GM18870 (cell line): Measurements from ENCODE around the gene ATXN2.

Experiments used
- ATAC-seq: cut with Tn5 transposase; IDR thresholded peaks from one replicate; pipeline ENCODE4 v1.9.1; 2021; ENCODE audit warnings: moderate library complexity; ENCODE audit not compliant: unreplicated experiment

ATXN2 gene

DNA sequence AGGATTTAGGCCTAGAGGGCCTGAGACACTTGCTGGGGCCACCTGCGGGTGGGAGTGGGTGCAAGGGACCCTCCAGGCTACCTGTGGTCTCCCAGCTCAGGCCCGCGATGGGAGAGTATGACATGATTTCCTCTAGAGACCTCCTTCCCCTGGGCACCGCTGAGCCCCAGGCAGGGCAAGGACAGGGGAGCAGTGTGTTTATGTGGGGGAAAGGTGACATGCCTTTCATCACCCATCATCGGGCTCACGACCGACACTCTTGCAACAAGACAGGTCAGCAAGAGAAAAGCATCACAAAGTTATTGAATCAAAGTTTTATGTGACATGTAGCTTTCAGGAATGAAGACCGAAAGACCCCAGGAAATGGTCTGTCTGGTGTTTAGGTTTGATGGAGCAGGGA lies 173.5 kb downstream of the ATXN2 start:
- ATAC-seq: no peak

DNA sequence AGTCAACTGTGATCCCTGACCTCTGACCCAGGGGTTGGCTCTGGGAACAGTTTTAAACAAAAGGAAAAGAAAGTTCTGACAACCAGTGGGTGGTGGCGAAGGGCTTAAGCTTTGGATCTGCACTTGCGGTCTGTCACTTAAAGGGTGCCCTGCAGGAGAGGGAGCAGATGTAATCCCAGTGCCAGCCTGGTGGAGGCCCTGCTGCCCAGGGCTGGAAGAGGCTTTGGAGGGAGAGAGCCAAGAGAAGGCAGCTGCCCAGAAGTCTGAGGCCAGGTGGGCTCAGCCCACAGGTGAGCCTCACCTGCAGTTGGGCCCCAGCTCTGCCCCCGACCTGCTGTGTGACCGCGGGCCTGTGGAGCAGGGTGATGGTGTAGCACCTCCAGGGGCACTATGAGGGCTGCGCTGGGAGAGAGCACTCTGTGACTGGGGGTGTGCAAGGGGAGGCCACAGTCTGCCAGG lies 174.3 kb downstream of the ATXN2 start:
- no peak for ATAC-seq

DNA sequence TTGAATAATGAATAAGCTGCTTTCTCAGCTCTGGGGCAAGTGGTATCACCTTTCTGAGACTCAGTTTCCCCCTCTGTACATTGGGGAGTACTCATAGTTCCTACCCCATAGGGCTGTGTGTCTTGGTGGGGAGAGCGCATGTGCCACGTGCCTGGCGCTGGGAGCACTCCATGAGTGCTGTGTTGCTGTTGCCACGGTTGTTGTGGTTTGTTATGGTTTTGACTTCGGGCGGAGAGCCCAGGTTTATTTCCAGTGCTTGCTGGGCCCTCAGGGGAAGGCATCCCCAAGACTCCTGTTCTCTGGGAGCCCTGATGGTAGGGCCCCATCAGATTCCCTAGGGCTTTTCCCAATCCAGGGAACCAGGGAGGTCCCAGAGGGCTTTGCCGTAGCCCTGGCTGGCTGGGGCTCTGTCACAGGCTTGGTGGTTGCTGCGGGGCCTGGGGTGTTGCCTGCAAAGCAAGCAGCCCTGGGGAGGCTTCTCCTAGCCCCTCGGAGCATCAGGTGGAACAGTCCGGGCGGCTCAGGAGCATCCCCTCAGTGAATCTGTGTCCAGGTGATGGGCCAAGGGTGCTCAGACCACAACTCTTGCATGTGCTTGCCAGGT lies 174.8 kb downstream of the ATXN2 start:
- no peak for ATAC-seq

DNA sequence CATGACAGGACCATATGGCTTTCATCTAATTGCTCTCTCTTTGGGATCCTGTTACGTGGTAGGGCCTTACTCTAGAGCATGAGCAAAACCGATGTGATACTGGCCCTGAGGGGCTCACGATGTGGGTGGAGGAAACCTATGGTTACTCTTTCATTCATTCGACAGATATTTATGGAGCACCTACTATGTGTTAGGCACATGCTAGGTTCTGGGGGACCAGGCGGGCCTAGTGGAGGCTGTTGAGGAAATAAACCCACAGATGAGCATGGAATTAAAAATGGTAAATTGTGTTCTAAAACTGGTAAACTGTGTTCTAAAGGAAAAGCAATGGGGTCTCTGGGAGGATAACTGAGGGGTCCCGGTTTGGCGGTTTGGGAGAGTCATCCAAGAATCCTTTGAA lies 178.6 kb downstream of the ATXN2 start:
- ATAC-seq: no peak

DNA sequence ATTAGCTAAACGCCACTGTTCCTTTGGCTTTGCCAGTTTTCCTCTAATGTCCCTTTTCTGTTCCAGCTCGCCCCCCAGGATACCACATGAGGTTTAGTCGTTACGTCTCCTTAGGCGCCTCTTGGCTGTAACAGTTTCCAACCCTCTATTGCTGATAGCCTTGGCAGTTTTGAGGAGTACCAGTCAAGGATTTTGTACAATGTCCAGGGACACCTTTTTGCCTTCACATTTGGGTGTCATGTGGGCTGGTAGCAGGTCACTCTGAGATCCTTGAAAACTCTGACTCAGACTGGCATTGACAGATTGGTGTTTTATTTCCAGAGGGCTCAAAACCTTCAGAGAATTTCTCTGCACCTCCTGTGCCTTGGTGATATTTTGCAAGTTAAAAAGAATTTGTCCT lies 179.3 kb downstream of the ATXN2 start:
- no peak for ATAC-seq

DNA sequence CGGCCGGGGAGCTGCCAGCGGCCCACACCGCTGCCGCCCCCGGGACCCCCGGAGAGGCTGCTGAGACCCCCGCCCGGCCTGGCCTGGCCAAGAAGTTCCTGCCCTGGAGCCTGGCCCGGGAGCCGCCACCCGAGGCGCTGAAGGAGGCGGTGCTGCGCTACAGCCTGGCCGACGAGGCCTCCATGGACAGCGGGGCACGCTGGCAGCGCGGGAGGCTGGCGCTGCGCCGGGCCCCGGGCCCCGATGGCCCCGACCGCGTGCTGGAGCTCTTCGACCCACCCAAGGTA lies 180.6 kb downstream of the ATXN2 start:
- no peak for ATAC-seq

DNA sequence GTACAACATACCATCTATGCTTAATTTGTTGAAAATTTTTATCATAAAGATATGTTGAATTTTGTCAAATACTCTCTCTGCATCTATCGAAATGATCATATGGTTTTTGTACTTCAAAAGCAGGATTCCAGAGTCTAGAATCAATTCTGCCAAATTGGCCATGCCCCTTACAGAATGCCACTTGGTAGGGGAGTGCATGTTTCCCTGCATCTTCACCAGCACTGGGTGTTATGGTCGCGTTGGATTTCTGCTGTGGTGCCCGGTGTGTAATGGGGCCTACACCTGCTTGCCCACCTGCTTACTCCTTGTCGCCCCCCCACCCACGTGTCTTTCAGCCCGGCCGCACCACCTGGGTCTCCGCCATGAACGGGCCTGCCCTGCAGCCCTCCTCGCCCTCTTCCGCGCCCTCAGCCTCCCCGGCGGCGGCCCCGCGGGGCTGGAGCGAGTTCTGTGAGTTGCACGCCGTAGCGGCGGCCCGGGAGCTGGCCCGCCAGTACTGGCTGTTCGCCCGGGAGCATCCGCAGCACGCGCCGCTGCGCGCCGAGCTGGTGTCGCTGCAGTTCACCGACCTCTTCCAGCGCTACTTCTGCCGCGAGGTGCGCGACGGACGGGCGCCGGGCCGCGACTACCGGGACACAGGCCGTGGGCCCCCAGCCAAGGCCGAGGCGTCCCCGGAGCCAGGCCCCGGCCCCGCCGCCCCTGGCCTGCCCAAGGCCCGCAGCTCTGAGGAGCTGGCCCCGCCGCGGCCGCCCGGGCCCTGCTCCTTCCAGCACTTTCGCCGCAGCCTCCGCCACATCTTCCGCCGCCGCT lies 181.1 kb downstream of the ATXN2 start:
- ATAC-seq: no peak

DNA sequence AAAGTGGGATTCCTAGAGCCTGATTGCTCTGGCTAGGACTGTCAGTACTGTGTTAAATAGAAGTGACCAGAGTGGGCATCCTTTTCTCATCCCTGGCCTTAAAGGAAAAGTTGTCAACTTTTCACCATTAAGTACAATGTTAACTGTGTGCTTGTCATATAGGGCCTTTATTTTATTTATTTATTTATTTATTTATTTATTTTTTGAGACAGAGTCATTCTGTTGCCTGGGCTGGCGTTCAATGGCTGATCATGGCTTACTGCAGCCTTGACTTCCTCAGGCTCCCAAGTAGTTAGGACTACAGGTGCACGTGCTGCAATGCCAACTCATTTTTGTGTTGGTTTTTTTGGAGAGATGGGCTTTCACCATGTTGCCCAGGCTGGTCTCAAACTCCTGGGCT lies 181.8 kb downstream of the ATXN2 start:
- ATAC-seq: no peak

DNA sequence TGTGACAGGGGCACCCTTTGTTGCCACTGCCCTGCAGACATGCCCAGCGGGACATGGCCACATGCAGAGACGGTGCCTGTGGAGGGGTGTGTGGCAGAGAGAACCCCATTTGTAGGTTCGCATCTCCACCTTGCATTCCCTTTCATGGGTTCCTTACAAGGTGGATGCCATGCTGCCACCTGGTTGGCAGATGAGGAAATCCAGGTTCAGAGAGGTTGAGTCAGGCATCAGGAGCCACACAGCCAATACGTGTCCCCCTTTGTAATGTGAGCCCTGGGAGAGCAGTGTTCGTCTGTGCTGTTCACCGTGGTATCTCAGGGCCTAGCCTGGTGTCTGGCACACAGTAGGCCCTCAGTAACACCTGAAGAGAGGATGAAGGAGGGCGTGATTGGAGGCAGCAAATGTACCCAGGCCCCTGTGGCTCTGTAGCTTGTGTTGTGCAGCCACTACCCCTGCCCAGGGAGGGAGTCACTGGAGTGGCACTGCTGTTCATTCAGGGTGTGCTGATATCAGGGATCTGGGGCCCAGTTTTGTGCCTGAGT lies 184.3 kb downstream of the ATXN2 start:
- no peak for ATAC-seq

DNA sequence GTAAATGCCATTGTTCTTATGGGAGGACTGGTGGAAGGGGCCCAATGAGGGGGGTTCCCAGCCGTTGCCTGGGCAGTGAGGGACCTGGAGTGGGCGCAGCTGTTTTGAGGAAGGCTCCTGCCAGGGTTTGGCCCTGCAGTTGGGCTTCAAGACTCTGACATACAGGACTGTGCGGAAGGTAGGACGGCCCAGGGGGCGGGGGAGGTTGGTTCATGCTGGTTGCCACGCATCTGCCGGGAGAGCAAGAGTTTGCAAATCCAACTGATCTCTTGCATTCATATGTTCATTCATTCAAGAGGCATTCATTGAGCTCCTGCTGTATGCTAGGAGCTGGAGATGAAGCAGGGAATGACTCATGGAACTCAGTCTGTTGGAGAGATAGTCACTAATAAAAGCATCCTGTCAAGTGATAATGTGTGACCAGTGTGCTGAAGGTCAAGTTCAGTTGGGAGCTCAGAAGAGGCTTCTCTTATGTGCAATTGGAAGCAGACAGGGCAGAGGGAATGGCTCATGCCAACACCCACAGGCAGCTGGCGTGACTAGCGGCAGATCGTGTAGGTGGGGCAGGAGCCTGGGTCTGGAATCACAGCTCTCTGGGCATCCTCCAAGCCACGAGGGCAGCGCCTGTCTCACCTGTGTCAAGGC lies 185.6 kb downstream of the ATXN2 start:
- no peak for ATAC-seq

DNA sequence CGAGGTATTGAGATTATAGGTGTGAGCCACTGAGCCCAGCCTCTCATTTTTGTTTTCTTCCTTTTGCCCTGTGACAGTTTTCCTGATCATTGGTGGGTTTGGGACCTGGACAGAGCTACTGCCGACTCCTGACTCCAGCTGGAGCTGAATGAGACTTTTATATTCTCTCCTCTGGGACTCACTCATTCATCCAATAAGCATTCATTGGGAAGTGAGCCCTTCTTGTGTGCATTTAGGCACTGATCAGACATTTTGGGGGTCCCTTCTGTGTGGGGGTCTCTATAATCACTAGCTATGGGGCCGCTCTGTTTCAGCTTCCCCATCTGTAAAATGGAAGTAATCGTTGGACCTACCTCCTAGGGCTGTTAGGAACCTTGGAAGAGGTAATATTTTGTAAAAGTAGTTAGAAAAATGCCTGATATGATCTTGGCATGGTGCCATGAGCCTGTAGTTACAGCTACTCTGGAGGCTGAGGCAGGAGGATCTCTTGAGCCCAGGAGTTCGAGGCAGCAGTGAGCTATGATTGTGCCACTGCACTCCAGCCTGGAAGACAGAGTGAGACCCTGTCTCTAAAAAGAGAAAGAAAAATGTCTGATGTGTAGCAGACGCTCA lies 186.2 kb downstream of the ATXN2 start:
- no peak for ATAC-seq

DNA sequence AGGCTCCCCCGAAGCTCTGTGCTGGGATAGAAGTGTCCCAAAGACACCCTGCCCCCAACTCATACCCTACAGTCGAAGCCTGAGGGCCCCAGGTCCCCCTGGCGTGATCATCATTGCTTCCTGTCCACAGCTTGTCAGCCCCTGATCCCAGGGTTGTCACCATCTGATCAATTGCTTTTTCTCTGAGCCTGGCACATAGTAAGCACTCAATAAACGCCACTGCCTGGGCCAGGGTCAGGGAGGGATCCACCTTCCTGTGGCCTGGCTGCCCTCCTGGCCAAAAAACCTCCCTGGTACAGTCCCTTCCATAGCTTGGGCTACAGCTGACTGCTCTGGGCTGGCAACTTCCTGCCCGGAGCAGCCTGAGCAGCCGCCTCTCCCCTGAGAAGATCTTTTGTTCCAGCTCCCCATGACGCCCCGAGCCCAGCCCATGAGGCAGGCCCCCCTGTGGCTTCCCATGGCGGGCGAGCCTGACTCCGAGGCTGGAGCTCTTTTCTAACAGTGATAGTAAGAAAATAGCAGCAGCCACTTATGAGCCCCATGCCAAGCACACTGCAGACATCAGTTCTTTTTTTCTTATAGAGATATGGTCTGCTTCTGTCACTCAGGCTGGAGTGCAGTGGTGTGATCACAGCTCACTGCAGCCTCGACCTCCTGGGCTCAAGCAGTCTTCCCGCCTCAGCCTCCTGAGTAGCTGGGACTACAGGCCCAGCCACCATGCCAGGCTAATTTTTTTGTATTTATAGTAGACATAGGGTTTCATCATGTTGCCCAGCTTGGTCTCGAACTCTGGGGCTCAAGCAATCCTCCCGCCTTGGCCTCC lies 186.9 kb downstream of the ATXN2 start:
- no peak for ATAC-seq

DNA sequence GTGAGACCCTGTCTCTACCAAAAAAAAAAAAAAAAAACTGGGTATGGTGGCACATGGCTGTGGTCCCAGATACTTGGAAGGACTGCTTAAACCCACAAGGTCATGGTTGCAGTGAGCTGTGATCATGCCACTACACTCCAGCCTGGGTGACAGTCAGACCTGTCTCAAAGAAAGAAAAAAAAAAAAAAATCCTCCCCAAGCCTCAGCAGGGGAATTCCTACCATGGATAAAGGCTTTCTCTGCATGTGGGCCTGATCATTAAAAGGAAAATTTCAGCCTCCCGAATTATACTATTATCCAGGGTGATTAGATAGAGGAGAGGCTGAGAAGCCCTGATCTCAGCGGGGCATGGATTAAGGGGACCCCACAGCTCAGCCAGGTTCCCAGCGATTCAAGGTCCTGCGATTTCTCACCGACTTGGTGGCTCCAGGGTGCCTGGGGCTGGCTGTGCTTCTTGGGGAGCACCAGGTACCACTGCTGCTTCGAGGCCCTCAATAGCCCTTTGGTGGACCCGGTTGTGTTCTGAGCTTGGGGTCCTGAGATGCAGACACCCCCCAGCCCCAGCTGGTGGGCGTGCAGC lies 187.8 kb downstream of the ATXN2 start:
- ATAC-seq: no peak

DNA sequence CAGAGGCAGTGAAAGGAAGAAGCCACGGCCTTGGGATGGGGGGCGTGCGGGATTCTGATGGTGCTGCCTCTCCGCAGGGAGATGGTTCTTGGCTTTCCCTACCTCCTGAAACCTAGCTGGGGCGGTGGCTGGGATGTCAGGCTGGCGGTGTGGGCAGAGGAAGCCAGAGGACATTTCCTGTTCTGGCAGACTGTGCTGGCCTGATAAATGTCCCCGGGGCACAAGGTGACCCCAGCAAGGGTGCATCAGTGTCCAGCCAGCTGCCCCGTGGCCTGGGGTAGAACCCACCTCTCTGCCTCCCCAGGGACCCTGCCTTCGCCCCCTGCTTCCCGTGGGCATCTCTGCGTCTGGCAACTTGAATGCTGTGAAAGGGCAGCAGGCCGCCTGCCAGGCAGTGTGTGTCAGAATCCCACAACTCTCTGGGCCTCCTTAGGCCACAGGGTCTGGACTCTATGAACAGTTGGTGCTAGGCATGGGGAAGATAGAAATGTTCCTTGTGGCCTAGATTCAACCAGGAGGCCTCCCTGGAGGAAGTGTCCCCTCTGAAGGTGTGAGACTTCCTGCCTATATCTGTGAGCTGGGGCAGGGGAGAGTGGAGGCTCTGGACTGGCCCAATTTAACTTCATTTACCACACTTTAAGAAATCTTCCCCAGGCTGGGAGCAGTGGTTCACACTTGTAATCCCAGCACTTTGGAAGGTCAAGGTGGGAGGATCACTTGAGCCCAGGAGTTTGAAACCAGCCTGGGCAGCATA lies 188.5 kb downstream of the ATXN2 start:
- no peak for ATAC-seq

DNA sequence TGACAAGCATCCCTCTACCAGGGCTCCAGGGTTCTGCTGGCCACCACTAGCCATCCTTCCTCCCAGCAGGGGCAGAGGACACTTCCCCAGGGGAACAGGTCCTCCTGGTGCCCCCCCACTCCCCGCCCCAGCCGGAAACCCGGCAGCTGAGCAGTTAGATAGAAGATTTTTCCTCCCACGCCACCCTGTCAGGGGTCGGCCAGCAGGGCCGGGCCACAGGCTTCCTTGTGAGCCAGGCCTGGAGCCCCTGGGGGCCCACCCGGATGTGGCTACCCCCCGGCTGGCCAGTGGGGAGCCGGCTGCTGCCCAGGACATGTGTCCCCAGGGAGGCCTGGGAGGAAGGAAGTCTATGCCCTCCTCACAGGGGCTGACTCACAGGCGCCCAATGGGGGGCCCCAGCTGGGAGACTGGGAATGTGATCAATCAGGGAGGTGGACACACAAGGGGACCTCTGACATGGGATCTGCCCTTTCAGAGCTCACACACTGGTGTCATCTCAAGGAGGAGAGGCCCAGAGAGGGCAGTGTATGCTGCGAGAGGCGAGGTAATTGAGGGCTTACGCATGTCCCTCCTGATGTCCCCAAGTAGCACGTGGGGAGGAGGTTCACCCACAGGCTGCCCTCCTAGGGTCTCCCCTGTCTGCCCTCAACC lies 189.2 kb downstream of the ATXN2 start:
- ATAC-seq: no peak

DNA sequence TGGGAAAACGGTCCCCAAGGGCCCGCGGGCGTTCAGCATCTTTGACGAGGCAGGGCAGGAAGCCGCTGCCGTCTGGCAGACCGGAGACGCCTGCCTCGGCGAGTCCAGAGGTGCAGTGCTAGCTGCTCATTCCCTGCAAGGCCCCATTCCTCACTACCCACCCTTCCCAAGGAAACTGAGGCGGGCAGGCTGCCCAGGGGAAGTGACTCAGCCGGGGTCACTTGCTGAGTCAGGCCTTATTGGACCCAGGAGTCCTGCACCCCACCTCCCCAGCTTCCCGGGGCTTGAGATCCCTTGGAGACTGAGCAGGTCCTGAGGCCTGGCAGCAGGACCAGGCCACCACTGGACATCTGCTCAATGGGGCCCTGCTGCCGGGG lies 189.7 kb downstream of the ATXN2 start:
- no peak for ATAC-seq

DNA sequence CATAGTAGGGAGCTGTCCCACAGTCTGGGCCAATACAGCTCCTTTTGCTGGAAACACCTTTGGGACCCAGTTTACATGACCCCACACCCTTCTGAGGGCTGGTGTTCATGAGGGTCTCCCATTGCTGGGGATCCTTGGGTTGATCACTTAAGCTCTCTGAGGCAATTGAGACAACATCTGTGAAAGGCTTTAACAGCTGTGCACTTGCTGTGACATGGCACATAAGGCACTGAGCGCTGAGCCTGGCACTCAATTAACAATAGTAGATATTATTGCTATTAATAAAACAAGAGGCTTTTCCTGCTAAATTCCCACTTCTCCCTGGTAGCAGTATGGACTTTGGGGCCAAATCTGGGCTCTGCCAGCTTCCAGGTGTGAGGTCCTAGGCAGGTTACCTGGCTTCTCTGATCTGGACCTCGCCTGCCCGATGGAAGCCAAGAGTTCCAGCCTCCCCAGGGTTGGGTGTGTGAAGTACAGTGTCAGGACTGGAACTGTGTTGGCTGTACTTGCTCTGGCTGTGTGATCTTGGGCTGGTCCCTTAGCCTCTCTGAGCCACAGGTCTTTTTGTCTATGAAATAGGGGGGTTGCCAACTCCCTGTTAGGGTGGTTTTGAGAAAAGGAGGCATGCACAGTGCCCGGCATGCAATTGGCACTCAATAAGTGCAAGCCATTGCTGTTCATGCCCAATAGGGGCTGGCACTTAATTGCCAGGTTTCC lies 190.3 kb downstream of the ATXN2 start:
- no peak for ATAC-seq

DNA sequence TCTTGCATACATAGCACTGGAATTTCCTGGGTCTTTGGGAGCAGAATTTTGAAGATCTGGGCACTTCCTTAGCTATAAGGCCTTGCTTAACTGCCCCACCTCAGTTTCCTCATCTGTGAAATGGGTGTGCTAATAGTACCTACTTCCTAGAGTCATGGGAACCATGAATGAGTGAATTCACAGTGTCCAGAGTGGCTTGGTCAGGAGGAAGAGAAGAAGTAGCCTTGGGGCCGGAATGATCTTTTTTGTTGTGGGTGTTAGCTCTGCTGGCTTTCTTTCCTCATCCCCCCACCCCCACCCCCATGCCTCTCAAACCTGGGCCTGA lies 191.0 kb downstream of the ATXN2 start:
- no peak for ATAC-seq
